ENCODE results near the gene ATXN2. TPM values are rescaled to one million over a fixed set of nuclear protein-coding genes. Genes with fewer than 3 reads are reported as not detected.

Gene ATXN2
- total and polyA plus RNA-seq, 2 of the 4 experiments (the other 2 are of a cell fraction), result 12.4 to 66.5 TPM

GRCh38 chr12:111451649-111452129 is 147.4 kb downstream of the ATXN2 start (continued):
- TF ChIP-seq CTCF (conservative IDR thresholded peaks at IDR 0.05; ENCODE audit: low read depth, low read length) (peak; percentile 77), NFE2L2 (IDR thresholded peaks at IDR 0.05; ENCODE audit: low read depth, low read length) (no peak), RFX5 (IDR thresholded peaks at IDR 0.05; ENCODE audit: low read depth, low read length) (no peak), FOS (IDR thresholded peaks at IDR 0.05; ENCODE audit: low read depth, low read length) (no peak)

- peaks cover 46% of the 10 kb centered on the region for H4K20me1 ChIP-seq (ENCODE audit: insufficient read depth, low read length)
- no peaks in the 10 kb centered on the region for H3K9me3 ChIP-seq (ENCODE audit: control insufficient read depth, insufficient read depth, low read length)
- H3K4me1 ChIP-seq (ENCODE audit: control insufficient read depth, insufficient read depth, low read length), result peaks cover 10% of the 10 kb centered on the region
- no peak overlapping the region for H3K14ac ChIP-seq (replicated peaks; ENCODE audit: low read depth, low read length)
- peaks cover 6 to 72% of the 10 kb centered on the region in 2 experiments; a peak in 3 of 4 replicates for H3K79me1 ChIP-seq (ENCODE audit: low read depth in 1 of 2, low read length in 2 of 2)
- no peaks in the 10 kb centered on the region for H3K27me3 ChIP-seq (ENCODE audit: control insufficient read depth, insufficient read depth, low read length)
- no peak overlapping the region for H2BK20ac ChIP-seq (ENCODE audit: low read depth, low read length)
- no peak overlapping the region for H3K56ac ChIP-seq (ENCODE audit: extremely low read depth, insufficient read depth, low read length)
- H3K4me3 ChIP-seq (ENCODE audit: insufficient read depth, low read depth, low read length), result no peak overlapping the region
- H2BK15ac ChIP-seq (ENCODE audit: low read depth, low read length), result no peak overlapping the region
- no peak overlapping the region for H3K4ac ChIP-seq (ENCODE audit: low read depth, low read length)
- POLR2A ChIA-PET (ENCODE audit: unreplicated experiment), result no interaction called here
- CTCF ChIA-PET, result interaction anchor here (0.9 to 5.0 kb wide), 11 partner anchors 12 to 1780 kb away, joined by 3 to 63 read pairs (median 7); no protein-coding TSS in a partner anchor
- ATAC-seq (ENCODE audit: low read depth) (no peak), DNase-seq (no peak)
- no CpG with 5 or more reads among the region's 1 CpG for WGBS, 2 experiments (ENCODE audit: extremely low coverage in 2 of 2, insufficient read length in 1 of 2)
- H3K36me3 ChIP-seq (ENCODE audit: control insufficient read depth, insufficient read depth, low read length), result peaks cover 81% of the 10 kb centered on the region
- no peak overlapping the region for H4K91ac ChIP-seq (ENCODE audit: insufficient read depth, low read depth, low read length)
- no peak overlapping the region for H2BK120ac ChIP-seq (ENCODE audit: low read depth, low read length)
- H2BK5ac ChIP-seq (ENCODE audit: low read depth, low read length, poor library complexity, severe bottlenecking), result no peak overlapping the region
- H3K4me2 ChIP-seq (ENCODE audit: low read depth, low read length), result no peak overlapping the region
- no peak overlapping the region for H3K23ac ChIP-seq (ENCODE audit: low read depth, low read length)
- no peak overlapping the region for H3K18ac ChIP-seq (ENCODE audit: low read depth, low read length)
- H2AK5ac ChIP-seq (ENCODE audit: low read depth, low read length), result no peak overlapping the region
- no peak overlapping the region for H2AK9ac ChIP-seq (replicated peaks; ENCODE audit: low read depth, low read length, poor library complexity)
- intact Hi-C loops (cut with micrococcal nuclease) (loop anchor here (1.0 to 5.0 kb wide), 3 partner anchors 44 to 119 kb away; no protein-coding TSS in a partner anchor), dilution Hi-C loops (cut with HindIII; ENCODE audit: low sequenced_read_pairs, unreplicated experiment) (no loop called here), in situ Hi-C loops (cut with MboI; ENCODE audit: low sequenced_read_pairs) (no loop called here)
- no peak overlapping the region for H4K8ac ChIP-seq (ENCODE audit: low read depth in 2 of 2, low read length in 2 of 2)
- TF ChIP-seq CEBPB (IDR thresholded peaks at IDR 0.05; ENCODE audit: low read depth, low read length), result no peak
- TF ChIP-seq RCOR1 (IDR thresholded peaks at IDR 0.05; ENCODE audit: insufficient replicate concordance, low read length), result no peak
- TF ChIP-seq FOS (IDR thresholded peaks at IDR 0.05; ENCODE audit: low read depth, low read length), result no peak
- H2AFZ ChIP-seq (replicated peaks; ENCODE audit: low read length, poor library complexity), result no peak overlapping the region
- H3K27ac ChIP-seq (ENCODE audit: insufficient read depth, low read length), result no peak overlapping the region
- no TSS peak for BruUV-seq (replicated peaks)
- H3K9me1 ChIP-seq (ENCODE audit: insufficient read depth, low read length), result peaks cover 10% of the 10 kb centered on the region; the same call in 1 of the 2 replicates
- no peak overlapping the region for H3K9ac ChIP-seq (ENCODE audit: low read depth, low read length)
- H4K5ac ChIP-seq (ENCODE audit: low read depth, low read length), result no peak overlapping the region
Observed at GRCh38 chr12:111451232-111451631, 147.9 kb downstream of the ATXN2 start.
